ENCODE data around the gene SV2C. TPM values are rescaled to one million over a fixed set of nuclear protein-coding genes. Genes with fewer than 3 reads are reported as not detected.

Gene SV2C
- total RNA-seq, 1 donor from 2014 or later = not detected

DNA sequence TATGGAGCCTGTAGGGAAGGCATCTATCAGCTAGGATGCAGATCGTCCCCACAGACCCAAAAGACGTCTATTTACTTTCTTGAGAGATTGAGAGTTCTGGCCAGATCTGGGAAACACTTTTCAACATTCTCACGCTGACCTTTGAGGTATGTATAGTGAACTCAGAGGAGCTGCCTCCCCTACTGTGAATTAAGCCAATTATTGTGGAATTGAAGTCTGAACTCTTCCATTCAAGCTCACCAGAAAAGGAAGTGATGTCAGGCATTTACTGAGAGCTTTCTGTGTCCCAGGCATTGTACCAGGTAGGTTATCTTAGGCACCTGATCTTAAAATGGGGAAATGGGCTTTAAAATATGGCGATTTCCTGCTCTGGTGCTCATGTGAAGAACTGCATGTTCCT is 136.5 kb downstream of the SV2C start:
- DNase-seq = no peak
- CTCF ChIA-PET = no interaction called here
- Mint-ChIP-seq H3K27ac (no peak overlapping the region), H3K36me3 (ENCODE audit: low read depth) (no peaks in the 10 kb centered on the region), H3K27me3 (peaks cover 16% of the 10 kb centered on the region), H3K4me1 (no peaks in the 10 kb centered on the region), H3K9me3 (no peaks in the 10 kb centered on the region), H3K4me3 (no peak overlapping the region)
- POLR2A ChIA-PET = no interaction called here
- intact Hi-C loops (cut with micrococcal nuclease) = no loop called here
- no peak for ATAC-seq (ENCODE audit: low read depth)
- TF ChIP-seq, protein P1, sequence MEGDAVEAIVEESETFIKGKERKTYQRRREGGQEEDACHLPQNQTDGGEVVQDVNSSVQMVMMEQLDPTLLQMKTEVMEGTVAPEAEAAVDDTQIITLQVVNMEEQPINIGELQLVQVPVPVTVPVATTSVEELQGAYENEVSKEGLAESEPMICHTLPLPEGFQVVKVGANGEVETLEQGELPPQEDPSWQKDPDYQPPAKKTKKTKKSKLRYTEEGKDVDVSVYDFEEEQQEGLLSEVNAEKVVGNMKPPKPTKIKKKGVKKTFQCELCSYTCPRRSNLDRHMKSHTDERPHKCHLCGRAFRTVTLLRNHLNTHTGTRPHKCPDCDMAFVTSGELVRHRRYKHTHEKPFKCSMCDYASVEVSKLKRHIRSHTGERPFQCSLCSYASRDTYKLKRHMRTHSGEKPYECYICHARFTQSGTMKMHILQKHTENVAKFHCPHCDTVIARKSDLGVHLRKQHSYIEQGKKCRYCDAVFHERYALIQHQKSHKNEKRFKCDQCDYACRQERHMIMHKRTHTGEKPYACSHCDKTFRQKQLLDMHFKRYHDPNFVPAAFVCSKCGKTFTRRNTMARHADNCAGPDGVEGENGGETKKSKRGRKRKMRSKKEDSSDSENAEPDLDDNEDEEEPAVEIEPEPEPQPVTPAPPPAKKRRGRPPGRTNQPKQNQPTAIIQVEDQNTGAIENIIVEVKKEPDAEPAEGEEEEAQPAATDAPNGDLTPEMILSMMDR (IDR thresholded peaks at IDR 0.05) = no peak

DNA sequence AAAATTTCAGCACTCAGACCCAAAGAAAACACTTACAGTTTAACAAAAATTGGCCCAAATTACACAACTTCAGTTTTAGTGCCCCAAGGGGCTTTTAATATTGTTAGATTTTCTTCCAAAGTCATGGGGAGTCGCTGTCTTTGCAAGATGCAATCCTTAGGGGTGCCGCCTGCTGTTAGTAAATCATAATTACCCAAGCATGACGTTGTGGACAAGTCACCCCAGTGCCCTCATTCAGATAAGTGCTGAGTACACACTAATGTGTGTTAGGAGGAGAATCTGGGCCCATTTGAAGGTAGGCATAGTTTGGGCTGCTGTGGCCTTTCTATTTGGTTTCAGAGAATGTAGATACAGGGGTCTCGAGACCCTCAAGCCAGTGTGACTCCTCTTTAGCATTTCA is 138.1 kb downstream of the SV2C start:
- Mint-ChIP-seq H3K4me3 (no peak overlapping the region), H3K9me3 (no peaks in the 10 kb centered on the region), H3K4me1 (no peaks in the 10 kb centered on the region), H3K27ac (no peak overlapping the region), H3K36me3 (ENCODE audit: low read depth) (no peaks in the 10 kb centered on the region), H3K27me3 (peaks cover 12% of the 10 kb centered on the region)
- no peak for DNase-seq
- POLR2A ChIA-PET = no interaction called here
- CTCF ChIA-PET = no interaction called here
- no peak for ATAC-seq (ENCODE audit: low read depth)
- intact Hi-C loops (cut with micrococcal nuclease) = no loop called here
- TF ChIP-seq, protein P1 (IDR thresholded peaks at IDR 0.05) = no peak

DNA sequence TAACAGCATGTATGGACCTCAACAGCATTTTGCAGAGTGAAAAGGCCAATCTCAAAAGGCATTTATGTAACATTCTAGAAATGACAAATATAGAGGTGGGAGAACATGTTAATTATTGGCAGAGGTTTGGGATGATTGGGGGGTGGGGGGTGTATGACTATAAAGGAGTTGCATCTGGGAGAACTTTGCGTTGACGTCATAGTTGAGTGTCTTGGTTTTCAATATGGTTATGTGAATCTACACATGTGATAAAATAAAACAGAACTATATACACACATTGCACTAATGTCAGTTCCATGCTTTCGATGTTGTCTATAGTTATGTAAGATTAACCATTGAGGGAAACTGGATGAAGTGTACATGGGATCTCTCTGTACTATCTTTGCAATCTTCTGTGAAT is 139.1 kb downstream of the SV2C start:
- intact Hi-C loops (cut with micrococcal nuclease) = no loop called here
- DNase-seq (no peak), ATAC-seq (ENCODE audit: low read depth) (no peak)
- CTCF ChIA-PET = no interaction called here
- Mint-ChIP-seq H3K27ac (no peak overlapping the region), H3K9me3 (no peaks in the 10 kb centered on the region), H3K4me1 (no peaks in the 10 kb centered on the region), H3K27me3 (peaks cover 8% of the 10 kb centered on the region), H3K4me3 (no peak overlapping the region), H3K36me3 (ENCODE audit: low read depth) (no peaks in the 10 kb centered on the region)
- TF ChIP-seq, protein P1 (IDR thresholded peaks at IDR 0.05) = no peak
- POLR2A ChIA-PET = no interaction called here

DNA sequence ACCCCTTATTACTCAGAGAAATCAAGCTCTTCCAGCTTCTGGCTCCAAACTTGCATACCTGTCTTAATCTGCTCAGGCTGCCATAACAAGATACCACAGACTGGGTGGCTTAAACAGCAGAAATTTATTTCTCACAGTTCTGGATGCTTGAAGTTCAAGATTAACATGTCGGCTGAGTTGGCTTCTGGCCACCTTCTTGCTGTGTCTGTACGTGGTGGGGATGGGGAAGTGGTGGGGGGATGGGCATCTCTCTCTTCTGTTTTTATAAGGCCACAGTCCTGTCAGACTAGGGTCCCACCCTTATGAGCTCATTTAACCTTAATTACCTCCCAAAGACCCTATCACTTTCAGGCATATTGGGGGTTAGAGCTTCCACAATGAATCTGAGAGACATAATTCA is 140.5 kb downstream of the SV2C start:
- H3K4me1 Mint-ChIP-seq = no peaks in the 10 kb centered on the region
- H3K27ac Mint-ChIP-seq = no peak overlapping the region
- CTCF ChIA-PET = no interaction called here
- no peaks in the 10 kb centered on the region for H3K36me3 Mint-ChIP-seq (ENCODE audit: low read depth)
- H3K9me3 Mint-ChIP-seq = no peaks in the 10 kb centered on the region
- no peak overlapping the region for H3K4me3 Mint-ChIP-seq
- ATAC-seq (ENCODE audit: low read depth) (no peak), DNase-seq (no peak)
- TF ChIP-seq, protein P1 (IDR thresholded peaks at IDR 0.05) = no peak
- intact Hi-C loops (cut with micrococcal nuclease) = no loop called here
- POLR2A ChIA-PET = no interaction called here
- H3K27me3 Mint-ChIP-seq = peaks cover 8% of the 10 kb centered on the region

DNA sequence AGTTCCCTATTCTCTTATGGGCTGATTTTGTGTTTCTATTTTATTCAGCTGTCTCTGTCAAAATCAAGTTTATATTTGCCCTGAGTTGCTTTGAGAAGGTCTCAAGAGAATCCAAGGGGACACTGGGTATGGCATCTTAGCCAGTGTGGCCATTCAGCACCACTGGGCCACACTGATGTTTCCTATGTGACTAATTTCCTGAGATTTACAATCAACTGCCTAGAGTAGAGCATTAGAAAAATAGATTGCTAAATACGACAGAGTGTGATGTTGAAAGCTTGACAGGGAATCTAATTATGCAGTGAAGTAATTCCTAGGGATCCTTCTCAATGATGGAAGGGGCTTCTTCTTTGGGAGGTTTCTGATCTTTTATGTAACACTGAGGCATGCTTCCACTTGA is 141.7 kb downstream of the SV2C start:
- Mint-ChIP-seq H3K9me3 (no peaks in the 10 kb centered on the region), H3K36me3 (ENCODE audit: low read depth) (no peaks in the 10 kb centered on the region), H3K27ac (no peak overlapping the region), H3K4me1 (no peaks in the 10 kb centered on the region), H3K27me3 (peaks cover 5% of the 10 kb centered on the region), H3K4me3 (no peak overlapping the region)
- intact Hi-C loops (cut with micrococcal nuclease) = no loop called here
- TF ChIP-seq, protein P1 (IDR thresholded peaks at IDR 0.05) = no peak
- ChIA-PET POLR2A (no interaction called here), CTCF (no interaction called here)
- ATAC-seq (ENCODE audit: low read depth) (no peak), DNase-seq (no peak)

All from activated B cell treated with CpG ODN at 0.5 μM for 24 hours (primary cell).